A549 treated with Hydrocortisone at 1 μM for 4 hours (cell line): ENCODE measurements around the gene CKAP4. TPM values are rescaled to one million over a fixed set of nuclear protein-coding genes. Genes with fewer than 3 reads are reported as not detected.

Experiments
- total RNA-seq: library from RNA; stranded (reverse); fragments of 200-300 nt; extraction: Qiagen RNA extraction; gene quantifications from 5 replicates; pipeline ENCODE4 v1.2.3, GENCODE V29; 2022

The CKAP4 gene
- 71.7 to 84.0 TPM (median 80.8 TPM) in 5 replicates for total RNA-seq

GRCh38 chr12:106247674-106248311 lies at the start of gene CKAP4:
CKAP4 (minus strand) TSS chr12:106248020; CDS start chr12:106247851, 169 bp downstream.

Other genes starting within 250 kb of the CKAP4 start
- 5.8 to 6.6 TPM (median 6.0 TPM) in 5 replicates for gene NUAK1, start 109.1 kb downstream of the CKAP4 start, total RNA-seq
- gene TCP11L2, start 54.7 kb upstream of the CKAP4 start, total RNA-seq: 1.8 to 2.7 TPM (median 2.3 TPM) in 5 replicates
- gene POLR3B, start 109.7 kb upstream of the CKAP4 start, total RNA-seq: 4.6 to 6.3 TPM (median 4.8 TPM) in 5 replicates